Activated CD4-positive, alpha-beta T cell treated with anti-CD3 and anti-CD28 coated beads, Interleukin-2, amount 50 U/mL, for 1 hour (primary cell): ENCODE measurements around the gene CHKA.

Source experiments
- DNase-seq: peaks from one replicate; pipeline ENCODE4 v3.0.0-alpha.2; 2020

The CHKA gene

GRCh38 chr11:68121067-68121899 is at the start of gene CHKA:
TSS of gene CHKA (minus strand) at chr11:68121388. CDS start at chr11:68121177, 211 bp downstream.
- peak; percentile 79 for DNase-seq

GRCh38 chr11:68169442-68169841 is 48.3 kb upstream of the CHKA start:
- DNase-seq, result no peak

GRCh38 chr11:68168694-68169093 is 47.5 kb upstream of the CHKA start:
- no peak for DNase-seq

- no peak for DNase-seq
These were observed 46.3 kb upstream of the CHKA start for GRCh38 chr11:68167474-68167873.

- no peak for DNase-seq
These were observed 45.8 kb upstream of the CHKA start for GRCh38 chr11:68166969-68167368.

GRCh38 chr11:68165601-68166000 is 44.4 kb upstream of the CHKA start:
- DNase-seq, result no peak

GRCh38 chr11:68164437-68164836 is 43.2 kb upstream of the CHKA start:
- no peak for DNase-seq

- no peak for DNase-seq
These were observed 42.5 kb upstream of the CHKA start for GRCh38 chr11:68163691-68164090.

- no peak for DNase-seq
These were observed 39.0 kb upstream of the CHKA start for GRCh38 chr11:68160100-68160695.

GRCh38 chr11:68159665-68160064 is 38.5 kb upstream of the CHKA start:
- DNase-seq, result no peak

- DNase-seq, result no peak
These were observed 38.0 kb upstream of the CHKA start for GRCh38 chr11:68159161-68159560.

GRCh38 chr11:68158580-68158979 is 37.4 kb upstream of the CHKA start:
- no peak for DNase-seq

GRCh38 chr11:68153742-68154141 is 32.6 kb upstream of the CHKA start:
- no peak for DNase-seq

GRCh38 chr11:68150037-68150436 is 28.8 kb upstream of the CHKA start:
- no peak for DNase-seq

- DNase-seq, result no peak
These were observed 28.2 kb upstream of the CHKA start for GRCh38 chr11:68149417-68149816.

GRCh38 chr11:68148879-68149278 is 27.7 kb upstream of the CHKA start:
- no peak for DNase-seq

- DNase-seq, result no peak
These were observed 27.1 kb upstream of the CHKA start for GRCh38 chr11:68148071-68148805.

- no peak for DNase-seq
These were observed 25.7 kb upstream of the CHKA start for GRCh38 chr11:68146704-68147474.

GRCh38 chr11:68146010-68146540 is 24.9 kb upstream of the CHKA start:
- DNase-seq, result no peak

- DNase-seq, result no peak
These were observed 24.1 kb upstream of the CHKA start for GRCh38 chr11:68145120-68145866.

GRCh38 chr11:68143310-68143689 is 22.1 kb upstream of the CHKA start:
- no peak for DNase-seq
